Neuronal stem cell (in vitro differentiated cells): ENCODE data around the gene SDC3.

Experiments
- DNase-seq: peaks from one replicate; pipeline ENCODE4 v3.0.0-alpha.2; 2013; ENCODE audit warnings: low spot score
- H2AFZ ChIP-seq: one replicate; pipeline ENCODE4 v1.6.1; 2013; ENCODE audit warnings: mild to moderate bottlenecking, low read length, inconsistent platforms
- H2AK5ac ChIP-seq: 2 replicates; pipeline ENCODE4 v1.6.1; 2013; ENCODE audit warnings: low read depth, mild to moderate bottlenecking, inconsistent platforms, low read length, moderate library complexity, mixed read lengths
- H2BK120ac ChIP-seq: 2 replicates; pipeline ENCODE4 v1.6.1; 2013; ENCODE audit warnings: low read depth, mild to moderate bottlenecking, inconsistent platforms, low read length, moderate library complexity, mixed read lengths
- H2BK12ac ChIP-seq: one replicate; pipeline ENCODE4 v1.6.1; 2013; ENCODE audit warnings: low read length, inconsistent platforms
- H2BK15ac ChIP-seq: 2 replicates; pipeline ENCODE4 v1.6.1; 2013; ENCODE audit warnings: mild to moderate bottlenecking, low read length, inconsistent platforms, mixed read lengths
- H2BK5ac ChIP-seq: one replicate; pipeline ENCODE4 v1.6.1; 2013; ENCODE audit warnings: inconsistent platforms, mild to moderate bottlenecking, low read length, moderate library complexity
- H3K14ac ChIP-seq: one replicate; pipeline ENCODE4 v1.6.1; 2013; ENCODE audit warnings: low read length, inconsistent platforms
- H3K18ac ChIP-seq: 2 replicates; pipeline ENCODE4 v1.6.1; 2013; ENCODE audit warnings: low read length, inconsistent platforms
- H3K23ac ChIP-seq: 2 replicates; pipeline ENCODE4 v1.6.1; 2013; ENCODE audit warnings: low read depth, mild to moderate bottlenecking, mixed read lengths, low read length, inconsistent platforms; ENCODE audit not compliant: poor library complexity
- H3K27ac ChIP-seq: replicated peaks from 3 replicates; pipeline ENCODE4 v1.5.1; 2013; ENCODE audit warnings: low read length, inconsistent platforms
- H3K27me3 ChIP-seq, 3 experiments: 2 replicates each; pipeline ENCODE4 v1.6.1; 2013; ENCODE audit warnings: low read length in 3 of 3, mild to moderate bottlenecking in 2 of 3, inconsistent platforms in 1 of 3, low read depth in 1 of 3, mixed read lengths in 1 of 3, moderate library complexity in 1 of 3; ENCODE audit not compliant: control insufficient read depth in 3 of 3, insufficient read depth in 3 of 3
- H3K36me3 ChIP-seq, 2 donors: replicated peaks in 1 of 2; 2 replicates each; pipeline ENCODE4 v1.6.1; 2013; ENCODE audit warnings: low read length in 2 of 2; ENCODE audit not compliant: control insufficient read depth in 2 of 2, insufficient read depth in 2 of 2
- H3K4ac ChIP-seq: 2 replicates; pipeline ENCODE4 v1.6.1; 2013; ENCODE audit warnings: inconsistent platforms, mild to moderate bottlenecking, low read length, moderate library complexity
- H3K4me1 ChIP-seq, 2 donors: 1 replicate in 1 of 2; 2 replicates in 1 of 2; pipeline ENCODE4 v1.6.1; 2013; ENCODE audit warnings: low read length in 2 of 2, low read depth in 1 of 2; ENCODE audit not compliant: control insufficient read depth in 2 of 2, insufficient read depth in 1 of 2
- H3K4me2 ChIP-seq: one replicate; pipeline ENCODE4 v1.6.1; 2013; ENCODE audit warnings: mild to moderate bottlenecking, low read length, inconsistent platforms; ENCODE audit not compliant: insufficient read depth, poor library complexity, severe bottlenecking
- H3K4me3 ChIP-seq, 2 donors: 2 replicates each; pipeline ENCODE4 v1.5.1; 2013; ENCODE audit warnings: low read length in 2 of 2, mild to moderate bottlenecking in 2 of 2, inconsistent platforms in 1 of 2, moderate library complexity in 1 of 2
- H3K79me1 ChIP-seq: one replicate; pipeline ENCODE4 v1.6.1; 2013; ENCODE audit warnings: low read depth, mild to moderate bottlenecking, inconsistent platforms, low read length, moderate library complexity
- H3K9ac ChIP-seq: one replicate; pipeline ENCODE4 v1.6.1; 2013; ENCODE audit warnings: mild to moderate bottlenecking, low read depth, low read length, inconsistent platforms; ENCODE audit not compliant: poor library complexity
- H3K9me3 ChIP-seq, 2 donors: replicated peaks in 1 of 2; 2 replicates each; pipeline versions ENCODE3 to v1.6.1; 2013; ENCODE audit warnings: low read length in 2 of 2, mild to moderate bottlenecking in 2 of 2, inconsistent platforms in 1 of 2, low read depth in 1 of 2, mixed read lengths in 1 of 2, moderate library complexity in 1 of 2; ENCODE audit not compliant: control insufficient read depth in 2 of 2, insufficient read depth in 1 of 2
- H4K8ac ChIP-seq: one replicate; pipeline ENCODE4 v1.6.1; 2013; ENCODE audit warnings: low read depth, mild to moderate bottlenecking, inconsistent platforms, low read length, moderate library complexity
- H4K91ac ChIP-seq: one replicate; pipeline ENCODE4 v1.6.1; 2013; ENCODE audit warnings: low read length, low read depth, mild to moderate bottlenecking, inconsistent platforms; ENCODE audit not compliant: poor library complexity
- WGBS, 2 donors: extraction: QIAGEN DNeasy Blood & Tissue Kit; methylation state at CpG; one replicate each; pipeline ENCODE4 v1.1.7; 2013; ENCODE audit warnings: missing lambda C conversion rate in 2 of 2, mixed read lengths in 1 of 2; ENCODE audit not compliant: insufficient read length in 2 of 2, insufficient replicate concordance in 1 of 2; ENCODE audit errors: extremely low coverage in 2 of 2; 5-methylcytosine and 5-hydroxymethylcytosine counted together

The SDC3 gene

GRCh38 chr1:30856260-30856790 lies 52.2 kb downstream of the SDC3 start:
- H4K8ac ChIP-seq = no peak overlapping the region
- H2BK15ac ChIP-seq = no peak overlapping the region
- H3K23ac ChIP-seq = no peak overlapping the region
- no peak overlapping the region for H3K4ac ChIP-seq
- no peak overlapping the region for H3K9ac ChIP-seq
- no peaks in the 10 kb centered on the region for H3K9me3 ChIP-seq
- no peak overlapping the region for H3K4me3 ChIP-seq
- H3K4me2 ChIP-seq = no peak overlapping the region
- no peak overlapping the region for H2BK5ac ChIP-seq
- H3K14ac ChIP-seq = no peak overlapping the region
- H3K18ac ChIP-seq = no peak overlapping the region
- WGBS, 2 donors = no CpG with 5 or more reads among the region's 14 CpGs
- H2BK120ac ChIP-seq = no peak overlapping the region
- no peak overlapping the region for H3K27ac ChIP-seq
- no peak overlapping the region for H2AK5ac ChIP-seq
- no peaks in the 10 kb centered on the region for H3K79me1 ChIP-seq
- no peaks in the 10 kb centered on the region for H3K36me3 ChIP-seq
- H2AFZ ChIP-seq = peak overlapping the region; percentile 4
- DNase-seq = no peak
- H4K91ac ChIP-seq = no peak overlapping the region
- no peak overlapping the region for H2BK12ac ChIP-seq
- peaks cover 14 to 28% of the 10 kb centered on the region in 2 donors for H3K4me1 ChIP-seq
- H3K27me3 ChIP-seq = no peaks in the 10 kb centered on the region

DNA sequence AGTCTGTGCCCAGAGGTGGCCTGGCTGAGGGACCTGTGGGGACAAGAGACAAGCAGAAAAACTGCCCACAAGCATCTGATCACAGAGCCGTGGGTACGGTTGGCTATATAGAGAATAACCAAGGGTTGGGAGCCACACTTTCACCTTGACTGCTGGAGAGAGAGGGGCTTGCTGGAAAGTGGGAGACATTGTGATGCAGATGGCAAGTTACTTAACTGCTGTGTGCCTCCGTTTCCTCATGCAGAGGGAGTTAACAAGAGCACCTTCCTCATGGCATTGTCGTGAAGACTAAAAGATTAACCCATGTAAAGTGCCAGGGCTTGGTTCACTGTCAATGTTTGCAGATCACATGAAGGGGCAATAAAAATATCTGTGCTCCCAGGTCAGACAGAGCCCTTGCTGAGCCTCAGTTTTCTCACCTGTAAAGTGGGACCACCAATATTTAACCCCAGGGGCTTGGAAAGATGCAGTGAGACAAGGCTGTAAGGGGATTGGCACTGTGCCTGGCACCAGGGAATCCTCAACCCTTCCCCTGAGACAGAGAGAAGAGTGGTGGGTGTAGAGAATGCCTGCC lies 52.8 kb downstream of the SDC3 start:
- Histone ChIP-seq H3K27ac (no peak overlapping the region), H2BK120ac (no peak overlapping the region), H2AFZ (no peak overlapping the region), H3K4me2 (no peak overlapping the region), H3K9ac (no peak overlapping the region), H3K79me1 (no peaks in the 10 kb centered on the region), H3K4ac (no peak overlapping the region), H3K36me3 (no peaks in the 10 kb centered on the region), H3K27me3 (no peaks in the 10 kb centered on the region), H4K91ac (no peak overlapping the region), H4K8ac (no peak overlapping the region), H3K14ac (no peak overlapping the region), H2BK12ac (no peak overlapping the region), H2BK5ac (no peak overlapping the region), H3K4me3 (no peak overlapping the region), H3K4me1 (peaks cover 14 to 28% of the 10 kb centered on the region in 2 donors), H3K18ac (no peak overlapping the region), H3K9me3 (no peaks in the 10 kb centered on the region), H3K23ac (no peak overlapping the region), H2BK15ac (no peak overlapping the region), H2AK5ac (no peak overlapping the region)
- DNase-seq = no peak
- WGBS, 2 donors = no CpG with 5 or more reads among the region's 4 CpGs

GRCh38 chr1:30853350-30853749 lies 55.2 kb downstream of the SDC3 start:
- Histone ChIP-seq H2AK5ac (peak overlapping the region; percentile 3), H3K4me2 (no peak overlapping the region), H4K91ac (no peak overlapping the region), H2AFZ (peak overlapping the region; percentile 79), H2BK120ac (no peak overlapping the region), H2BK12ac (peak overlapping the region; percentile 67), H3K18ac (no peak overlapping the region), H3K36me3 (no peaks in the 10 kb centered on the region), H3K9me3 (no peaks in the 10 kb centered on the region), H3K4ac (no peak overlapping the region), H2BK5ac (no peak overlapping the region), H3K9ac (no peak overlapping the region), H3K14ac (no peak overlapping the region), H2BK15ac (no peak overlapping the region), H3K4me3 (no peak overlapping the region), H3K27me3 (no peaks in the 10 kb centered on the region), H3K23ac (no peak overlapping the region), H3K79me1 (no peaks in the 10 kb centered on the region), H3K4me1 (peaks cover 10 to 26% of the 10 kb centered on the region in 2 donors), H4K8ac (no peak overlapping the region), H3K27ac (no peak overlapping the region)
- no CpG with 5 or more reads among the region's 4 CpGs for WGBS, 2 donors
- DNase-seq = no peak

DNA sequence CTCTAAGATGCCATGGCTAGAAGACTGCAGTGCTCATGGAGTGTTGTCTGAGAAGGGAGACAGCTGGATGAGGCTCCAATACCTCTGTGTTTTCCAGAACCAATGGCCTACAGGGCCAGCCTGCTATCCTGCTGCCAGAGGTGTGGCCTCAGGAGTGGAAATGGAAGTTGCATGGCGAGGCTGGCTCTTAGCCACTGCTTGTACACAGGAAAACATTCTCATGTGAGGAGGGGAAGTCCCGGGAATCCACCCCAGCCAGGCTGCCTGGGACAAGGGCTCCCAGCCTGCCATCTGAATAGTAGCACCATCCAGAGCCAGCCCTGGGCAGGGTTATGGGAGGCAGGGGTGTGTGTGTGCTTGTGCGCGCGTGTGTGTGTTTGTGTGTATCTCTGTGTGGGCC lies 56.5 kb downstream of the SDC3 start:
- no peak overlapping the region for H2BK120ac ChIP-seq
- H3K36me3 ChIP-seq = no peaks in the 10 kb centered on the region
- no peak overlapping the region for H2AK5ac ChIP-seq
- H2BK12ac ChIP-seq = no peak overlapping the region
- H2AFZ ChIP-seq = peak overlapping the region; percentile 68
- H2BK5ac ChIP-seq = no peak overlapping the region
- no CpG with 5 or more reads among the region's 5 CpGs for WGBS, 2 donors
- H3K4me3 ChIP-seq = peak overlapping the region in 1 of 2 donors; percentile 19
- no peak overlapping the region for H4K8ac ChIP-seq
- no peak overlapping the region for H3K27ac ChIP-seq
- H3K23ac ChIP-seq = no peak overlapping the region
- no peak overlapping the region for H2BK15ac ChIP-seq
- H3K4ac ChIP-seq = no peak overlapping the region
- no peak for DNase-seq
- H3K4me1 ChIP-seq = peaks cover 13 to 30% of the 10 kb centered on the region in 2 donors
- H3K9me3 ChIP-seq = no peaks in the 10 kb centered on the region
- H3K9ac ChIP-seq = peak overlapping the region; percentile 16
- H3K4me2 ChIP-seq = no peak overlapping the region
- no peak overlapping the region for H4K91ac ChIP-seq
- no peaks in the 10 kb centered on the region for H3K27me3 ChIP-seq
- H3K18ac ChIP-seq = no peak overlapping the region
- no peak overlapping the region for H3K14ac ChIP-seq
- no peaks in the 10 kb centered on the region for H3K79me1 ChIP-seq
